HG03095 (cell line): Measurements from ENCODE around the gene TBC1D16.
"Not testable (repeated sequence)": the region's sequence is repeated elsewhere in the genome, so short reads cannot be mapped to it uniquely, and the experiment has no call there.

Source experiments
- ATAC-seq: cut with Tn5 transposase; IDR thresholded peaks from one replicate; pipeline ENCODE4 v1.9.1; 2021; ENCODE audit warnings: moderate library complexity; ENCODE audit not compliant: unreplicated experiment

The TBC1D16 gene

GRCh38 chr17:79902146-79902791 is 133.4 kb downstream of the TBC1D16 start:
- ATAC-seq, result no peak

DNA sequence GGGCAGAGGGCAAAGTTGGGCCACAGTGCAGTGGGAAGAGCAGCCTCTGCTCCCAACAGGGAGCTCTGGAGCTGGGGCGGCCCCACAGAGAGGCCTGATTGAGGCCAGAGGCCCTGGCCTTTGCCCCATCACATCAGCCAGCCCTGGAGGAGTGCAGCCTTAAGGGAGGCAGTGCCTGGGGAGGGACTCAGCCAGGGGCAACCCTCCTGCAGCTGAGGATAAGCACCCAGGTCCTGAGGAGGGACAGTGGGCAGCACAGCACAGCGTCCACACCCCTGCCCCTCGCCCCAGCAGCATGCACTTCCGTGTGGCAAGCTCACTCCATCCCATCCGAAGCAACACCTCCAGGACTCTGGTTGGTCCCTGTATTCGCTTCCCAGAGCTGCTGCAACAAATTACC is 134.5 kb downstream of the TBC1D16 start:
- no peak for ATAC-seq

DNA sequence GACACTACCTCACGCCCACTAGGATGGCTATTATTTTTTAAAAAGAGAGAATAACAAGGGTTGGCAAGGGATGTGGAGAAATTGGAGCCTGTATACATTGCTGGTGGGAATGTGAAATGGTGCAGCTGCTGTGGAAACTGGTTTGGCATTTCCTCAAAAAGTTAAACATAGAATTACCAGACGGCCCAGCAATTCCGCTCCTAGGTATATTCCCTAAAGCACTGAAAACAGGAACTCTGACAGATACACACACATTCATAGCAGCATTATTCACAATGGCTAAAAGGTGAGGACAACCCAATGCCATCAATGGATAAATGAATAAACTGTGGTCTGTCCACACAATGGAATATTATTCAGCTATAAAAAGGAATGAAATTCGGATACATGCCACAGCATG is 136.1 kb downstream of the TBC1D16 start:
- no peak for ATAC-seq

DNA sequence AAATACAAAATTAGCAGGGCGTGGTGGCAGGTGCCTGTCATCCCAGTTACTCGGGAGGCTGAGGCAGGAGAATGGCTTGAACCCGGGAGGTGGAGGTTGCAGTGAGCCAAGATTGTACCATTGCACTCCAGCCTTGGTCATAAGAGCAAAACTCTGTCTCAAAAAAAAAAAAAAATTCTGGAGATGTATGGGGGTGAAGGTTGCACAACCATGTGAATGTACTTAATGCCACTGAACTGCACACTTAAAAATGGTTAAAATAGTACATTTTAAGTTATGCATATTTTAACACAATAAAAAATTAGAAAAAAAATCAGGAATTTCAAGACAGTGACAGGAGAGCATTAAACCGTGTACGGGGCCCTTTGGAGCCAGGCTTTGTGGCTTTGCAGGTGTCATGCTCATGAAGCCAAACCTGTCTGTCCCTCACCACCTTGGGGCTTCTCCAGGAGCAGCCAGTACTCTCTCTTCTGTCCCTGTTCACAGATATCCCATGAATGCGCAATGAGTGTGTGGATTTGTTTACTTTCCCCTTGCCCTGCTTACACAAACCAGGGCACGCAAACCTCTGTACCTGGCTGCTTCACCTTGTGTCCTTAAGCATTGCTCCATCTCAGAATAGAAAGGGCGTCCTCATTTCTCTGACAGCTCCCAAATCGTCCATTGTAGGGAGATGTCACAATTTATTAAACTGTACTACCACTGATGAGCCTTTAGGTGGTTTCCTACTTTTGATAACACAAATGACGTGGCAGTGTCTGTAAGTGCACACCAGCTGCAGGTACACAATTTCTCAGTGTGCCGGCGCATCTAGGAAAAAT is 138.2 kb downstream of the TBC1D16 start:
- ATAC-seq, result no peak

GRCh38 chr17:79893457-79893856 is 142.2 kb downstream of the TBC1D16 start:
- ATAC-seq, result not testable (repeated sequence)

DNA sequence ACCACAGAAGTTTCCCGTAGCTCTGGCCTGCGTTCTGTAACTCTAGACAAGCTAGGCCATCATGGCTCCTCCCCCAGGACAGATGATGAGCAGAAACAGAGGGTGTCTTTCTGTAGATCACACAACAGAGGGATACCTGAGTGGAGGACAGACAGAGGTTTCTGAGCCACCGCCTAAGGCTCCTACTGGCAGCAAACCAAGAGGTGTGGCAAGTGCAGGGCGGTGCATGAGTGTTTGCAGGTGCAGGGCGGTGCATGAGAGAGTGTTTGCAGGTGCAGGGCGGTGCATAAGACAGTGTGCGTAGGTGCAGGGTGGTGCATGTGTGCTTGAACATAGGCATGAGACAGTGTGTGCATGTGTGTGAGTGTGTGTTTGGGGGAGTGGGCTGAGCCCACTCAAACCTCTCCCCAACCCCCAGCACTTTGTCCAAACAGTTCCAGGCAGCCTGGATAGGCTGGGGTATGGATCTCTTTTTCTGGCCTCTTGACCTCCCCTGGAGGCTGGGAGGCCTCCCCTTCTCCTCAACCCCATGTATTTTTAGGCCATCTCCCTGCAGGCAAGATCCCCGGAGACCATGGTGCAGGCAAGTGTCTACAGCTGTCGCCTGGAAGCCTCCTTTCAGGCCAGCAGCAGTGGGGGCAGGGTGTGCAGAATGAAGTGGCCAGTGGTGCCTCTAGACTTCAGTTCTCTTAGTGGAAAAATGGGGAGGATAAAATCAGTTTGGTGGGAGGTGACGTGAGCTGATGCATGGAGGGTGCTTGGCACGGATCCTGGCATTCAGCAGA is 143.0 kb downstream of the TBC1D16 start:
- ATAC-seq, result no peak

DNA sequence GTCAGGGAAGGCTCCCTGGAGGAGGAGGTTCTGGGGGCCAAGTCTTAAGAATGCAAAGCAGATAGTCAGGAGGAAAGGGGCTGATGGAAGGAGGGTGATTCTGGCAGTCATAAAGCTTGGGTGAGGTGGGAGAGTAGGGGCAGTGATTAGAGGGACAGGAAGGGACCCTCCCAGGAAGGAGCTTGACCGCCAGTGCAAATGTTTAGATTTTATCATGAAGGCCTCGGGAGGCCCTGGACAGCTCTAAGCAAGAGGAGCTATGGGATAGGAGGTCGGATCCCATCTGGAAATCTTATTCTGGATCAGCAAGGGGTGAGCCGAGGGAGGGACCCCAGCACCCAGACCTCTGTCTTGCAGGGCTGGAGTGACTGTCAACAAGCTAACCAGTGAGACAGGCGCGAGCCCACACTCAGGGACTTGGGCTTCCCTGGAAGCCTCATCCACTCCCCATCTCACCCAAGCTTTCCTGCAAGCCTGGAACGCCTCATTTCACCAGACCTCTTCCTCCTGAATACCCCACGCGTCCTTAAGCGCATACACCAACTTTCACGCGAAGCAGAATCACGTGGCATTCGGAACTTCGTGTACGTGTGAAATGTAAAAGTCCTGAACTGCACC is 144.4 kb downstream of the TBC1D16 start:
- no peak for ATAC-seq

DNA sequence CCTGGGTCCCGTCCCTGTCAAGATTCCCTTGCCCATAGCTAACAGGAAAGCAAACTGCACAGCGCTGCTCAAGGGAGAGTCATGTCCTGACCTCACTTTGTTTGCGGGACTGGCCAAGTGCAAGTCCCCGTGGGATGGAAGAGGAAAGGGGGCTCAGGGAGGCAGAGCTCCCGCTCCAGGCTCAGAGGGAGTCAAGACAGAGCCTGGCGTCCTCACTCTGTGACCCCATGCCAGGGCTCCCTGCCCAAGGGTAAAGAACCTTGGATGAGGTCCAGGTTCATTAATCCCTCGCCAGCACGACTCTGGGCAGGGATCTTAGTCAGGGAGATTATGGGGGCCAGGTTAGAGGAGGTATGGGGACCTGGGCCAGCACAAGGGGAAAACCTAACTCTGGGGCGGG is 145.0 kb downstream of the TBC1D16 start:
- ATAC-seq, result no peak

GRCh38 chr17:79888811-79889634 is 146.6 kb downstream of the TBC1D16 start:
- no peak for ATAC-seq

DNA sequence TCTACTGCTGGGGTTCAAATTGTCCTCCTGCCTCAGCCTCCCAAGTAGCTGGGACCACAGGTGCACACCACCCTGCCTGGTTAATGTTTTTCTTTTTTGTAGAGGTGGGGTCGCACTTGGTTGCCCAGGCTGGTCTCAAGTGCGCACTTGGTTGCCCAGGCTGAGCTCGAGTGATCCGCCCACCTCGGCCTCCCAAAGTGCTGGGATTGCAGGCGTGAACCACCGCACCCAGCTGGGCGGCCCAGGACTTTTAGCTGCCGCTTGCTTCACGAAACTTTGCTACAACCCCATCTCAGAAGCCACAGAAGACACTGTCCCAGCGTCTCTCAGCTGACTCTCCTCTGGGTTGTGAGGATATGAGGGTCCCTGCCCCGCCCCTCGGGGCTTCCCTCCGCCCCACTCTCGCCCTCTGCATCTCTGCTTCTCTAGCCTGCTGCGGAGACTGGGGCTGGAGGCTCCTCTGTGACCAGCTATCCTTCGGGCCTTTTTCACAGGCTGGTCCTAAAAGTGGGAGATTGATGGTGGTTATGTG is 147.6 kb downstream of the TBC1D16 start:
- ATAC-seq, result no peak

- ATAC-seq, result no peak
These were observed 148.2 kb downstream of the TBC1D16 start for GRCh38 chr17:79887451-79887991.

DNA sequence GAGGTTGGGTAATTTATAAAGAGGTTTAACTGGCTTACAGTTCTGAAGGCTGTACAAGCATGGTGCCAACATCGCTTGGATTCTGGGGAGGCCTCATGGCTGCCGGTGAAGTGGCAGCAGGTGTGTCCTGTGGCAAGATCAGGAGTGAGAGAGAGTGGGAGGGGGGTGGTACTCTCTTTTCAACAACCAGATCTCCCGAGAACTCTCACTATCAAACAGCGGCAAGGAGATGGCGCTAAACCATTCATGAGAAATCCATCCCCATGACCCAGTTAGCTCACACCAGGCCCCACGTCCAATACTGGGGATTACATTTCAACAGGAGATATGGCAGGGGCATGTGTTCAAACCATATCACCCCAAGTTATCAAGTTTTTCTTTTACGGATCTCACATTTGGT is 152.5 kb downstream of the TBC1D16 start:
- no peak for ATAC-seq
